NT2/D1 (cell line): ENCODE results near the gene HOPX.

Source experiments
- DNase-seq: peaks from one replicate; pipeline ENCODE4 v3.0.0-alpha.2; 2011; ENCODE audit warnings: low read depth, low spot score
- H3K27me3 ChIP-seq: 2 replicates; pipeline ENCODE4 v1.6.0; 2011; ENCODE audit warnings: mild to moderate bottlenecking; ENCODE audit not compliant: insufficient read length, insufficient read depth
- H3K36me3 ChIP-seq: 2 replicates; pipeline ENCODE4 v1.6.1; 2011; ENCODE audit warnings: mild to moderate bottlenecking, low read length, mixed read lengths; ENCODE audit not compliant: insufficient read depth, insufficient read length
- H3K4me1 ChIP-seq: 2 replicates; pipeline ENCODE4 v1.5.1; 2011; ENCODE audit not compliant: insufficient read depth, insufficient read length
- H3K4me3 ChIP-seq: 2 replicates; pipeline ENCODE4 v1.5.1; 2011; ENCODE audit warnings: low read depth; ENCODE audit not compliant: insufficient read length
- H3K9ac ChIP-seq: 2 replicates; pipeline ENCODE4 v1.6.0; 2011; ENCODE audit warnings: low read depth; ENCODE audit not compliant: insufficient read length
- H3K9me3 ChIP-seq: 2 replicates; pipeline ENCODE4 v1.5.1; 2011; ENCODE audit warnings: mild to moderate bottlenecking, low read length; ENCODE audit not compliant: insufficient read depth
- SUZ12 ChIP-seq: IDR thresholded peaks from 2 replicates; pipeline ENCODE4 v1.6.1; 2011; ENCODE audit not compliant: insufficient read length, insufficient read depth; ENCODE audit errors: extremely low read depth
- YY1 ChIP-seq: IDR thresholded peaks from 2 replicates; pipeline ENCODE4 v1.6.1; 2011; ENCODE audit not compliant: insufficient read length, insufficient read depth
- ZNF274 ChIP-seq: IDR thresholded peaks from 2 replicates; pipeline ENCODE4 v1.6.1; 2011; ENCODE audit warnings: mild to moderate bottlenecking, low read depth, low read length

The HOPX gene

GRCh38 chr4:56648824-56649151 is 32.3 kb downstream of the HOPX start:
- Histone ChIP-seq H3K4me1 (no peaks in the 10 kb centered on the region), H3K9ac (no peak overlapping the region), H3K4me3 (no peak overlapping the region), H3K27me3 (peaks cover 5% of the 10 kb centered on the region), H3K9me3 (peaks cover 8% of the 10 kb centered on the region; the same call in 1 of the 2 replicates), H3K36me3 (no peaks in the 10 kb centered on the region)
- TF ChIP-seq YY1 (no peak), ZNF274 (no peak), SUZ12 (no peak)
- no peak for DNase-seq

GRCh38 chr4:56648021-56648823 is 32.9 kb downstream of the HOPX start:
- Histone ChIP-seq H3K4me3 (no peak overlapping the region), H3K9ac (no peak overlapping the region), H3K36me3 (no peaks in the 10 kb centered on the region), H3K9me3 (peaks cover 8% of the 10 kb centered on the region; the same call in 1 of the 2 replicates), H3K27me3 (no peaks in the 10 kb centered on the region), H3K4me1 (no peaks in the 10 kb centered on the region)
- TF ChIP-seq YY1 (no peak), SUZ12 (no peak), ZNF274 (no peak)
- no peak for DNase-seq

GRCh38 chr4:56646341-56646740 is 34.8 kb downstream of the HOPX start:
- Histone ChIP-seq H3K9me3 (peaks cover 8% of the 10 kb centered on the region; the same call in 1 of the 2 replicates), H3K36me3 (no peaks in the 10 kb centered on the region), H3K4me3 (no peak overlapping the region), H3K9ac (no peak overlapping the region), H3K27me3 (no peaks in the 10 kb centered on the region), H3K4me1 (no peaks in the 10 kb centered on the region)
- no peak for DNase-seq
- TF ChIP-seq SUZ12 (no peak), YY1 (no peak), ZNF274 (no peak)

GRCh38 chr4:56643596-56643995 is 37.5 kb downstream of the HOPX start:
- Histone ChIP-seq H3K4me1 (no peaks in the 10 kb centered on the region), H3K4me3 (no peak overlapping the region), H3K9ac (no peak overlapping the region), H3K36me3 (no peaks in the 10 kb centered on the region), H3K9me3 (peaks cover 8% of the 10 kb centered on the region; the same call in 1 of the 2 replicates), H3K27me3 (no peaks in the 10 kb centered on the region)
- no peak for DNase-seq
- no peak for TF ChIP-seq ZNF274
- no peak for TF ChIP-seq SUZ12
- TF ChIP-seq YY1 = no peak

- no peaks in the 10 kb centered on the region for H3K27me3 ChIP-seq
- peaks cover 6% of the 10 kb centered on the region; the same call in 1 of the 2 replicates for H3K9me3 ChIP-seq
- no peak overlapping the region for H3K9ac ChIP-seq
- no peaks in the 10 kb centered on the region for H3K36me3 ChIP-seq
- no peak for DNase-seq
- H3K4me3 ChIP-seq = no peak overlapping the region
- H3K4me1 ChIP-seq = no peaks in the 10 kb centered on the region
- TF ChIP-seq SUZ12 = no peak
These were observed 39.5 kb downstream of the HOPX start for GRCh38 chr4:56641494-56642051.

- H3K27me3 ChIP-seq = no peaks in the 10 kb centered on the region
- DNase-seq = no peak
- H3K36me3 ChIP-seq = no peaks in the 10 kb centered on the region
- H3K9me3 ChIP-seq = no peaks in the 10 kb centered on the region
- no peak overlapping the region for H3K9ac ChIP-seq
- TF ChIP-seq SUZ12 (no peak), YY1 (no peak), ZNF274 (no peak)
- H3K4me3 ChIP-seq = no peak overlapping the region
- H3K4me1 ChIP-seq = no peaks in the 10 kb centered on the region
These were observed 40.2 kb downstream of the HOPX start for GRCh38 chr4:56640621-56641493.

- H3K36me3 ChIP-seq = no peaks in the 10 kb centered on the region
- no peaks in the 10 kb centered on the region for H3K27me3 ChIP-seq
- TF ChIP-seq SUZ12 = no peak
- no peak for TF ChIP-seq ZNF274
- no peak for TF ChIP-seq YY1
- no peak overlapping the region for H3K9ac ChIP-seq
- H3K4me1 ChIP-seq = no peaks in the 10 kb centered on the region
- DNase-seq = no peak
- H3K4me3 ChIP-seq = no peak overlapping the region
- H3K9me3 ChIP-seq = no peaks in the 10 kb centered on the region
These were observed 43.3 kb downstream of the HOPX start for GRCh38 chr4:56637791-56638190.
